DOHH2 (cell line): Measurements from ENCODE around the gene BCL2.

ENCODE experiments used
- H3F3A ChIP-seq: fragments of 200-600 bp; sonication (generic), shearing (Covaris generic); 2 replicates; pipeline ENCODE4 v1.6.0; 2016; ENCODE audit warnings: antibody characterized with exemption, mild to moderate bottlenecking; ENCODE audit not compliant: control insufficient read depth, insufficient read depth
- H3K27ac ChIP-seq: fragments of 200-600 bp; sonication (generic); 2 replicates; pipeline ENCODE4 v1.5.1; 2014; ENCODE audit warnings: low read depth, mild to moderate bottlenecking, low read length, moderate library complexity
- H3K27me3 ChIP-seq: fragments of 200-600 bp; sonication (generic); 2 replicates; pipeline ENCODE4 v1.6.1; 2014; ENCODE audit warnings: mild to moderate bottlenecking, low read length, mixed read lengths; ENCODE audit not compliant: control insufficient read depth
- H3K36me3 ChIP-seq: fragments of 200-600 bp; sonication (generic); 2 replicates; pipeline ENCODE4 v1.6.1; 2014; ENCODE audit warnings: mild to moderate bottlenecking, low read length, moderate library complexity, mixed read lengths; ENCODE audit not compliant: control insufficient read depth
- H3K4me1 ChIP-seq: fragments of 200-600 bp; sonication (generic); 2 replicates; pipeline ENCODE4 v1.6.1; 2014; ENCODE audit warnings: mild to moderate bottlenecking, low read length, mixed read lengths; ENCODE audit not compliant: control insufficient read depth
- H3K4me2 ChIP-seq: fragments of 200-600 bp; sonication (generic); 2 replicates; pipeline ENCODE4 v1.6.0; 2014; ENCODE audit warnings: mild to moderate bottlenecking, low read length, moderate library complexity
- H3K4me3 ChIP-seq: fragments of 200-600 bp; sonication (generic); 2 replicates; pipeline ENCODE4 v1.5.1; 2014; ENCODE audit warnings: mild to moderate bottlenecking, low read length, mixed read lengths
- H3K79me2 ChIP-seq: fragments of 200-600 bp; sonication (generic); 2 replicates; pipeline ENCODE4 v1.6.1; 2014; ENCODE audit warnings: mild to moderate bottlenecking, low read length, mixed read lengths; ENCODE audit not compliant: control insufficient read depth
- H3K9me2 ChIP-seq: fragments of 200-600 bp; sonication (generic); replicated peaks from 2 replicates; pipeline ENCODE4 v1.6.1; 2014; ENCODE audit warnings: mild to moderate bottlenecking, low read length, mixed read lengths; ENCODE audit not compliant: control insufficient read depth
- H3K9me3 ChIP-seq: fragments of 200-600 bp; sonication (generic); 2 replicates; pipeline ENCODE4 v1.6.1; 2014; ENCODE audit warnings: antibody characterized with exemption, low read length, mixed read lengths; ENCODE audit not compliant: control insufficient read depth, insufficient read depth
- H4K20me1 ChIP-seq: fragments of 200-600 bp; sonication (generic); 2 replicates; pipeline ENCODE4 v1.6.0; 2014; ENCODE audit warnings: low read depth, mild to moderate bottlenecking, antibody characterized with exemption, low read length, moderate library complexity; ENCODE audit not compliant: control insufficient read depth, insufficient read depth
- CTCF ChIP-seq: fragments of 200-600 bp; sonication (generic); IDR thresholded peaks from one replicate; pipeline ENCODE4 v1.5.1; 2014; ENCODE audit warnings: antibody characterized with exemption, mild to moderate bottlenecking, low read depth, low read length; ENCODE audit not compliant: poor library complexity, severe bottlenecking
- EZH2phosphoT487 ChIP-seq: fragments of 200-600 bp; sonication (generic); IDR thresholded peaks from 2 replicates; pipeline ENCODE4 v1.6.1; 2017; ENCODE audit warnings: borderline replicate concordance, mild to moderate bottlenecking, antibody characterized with exemption, low read length, moderate library complexity, mixed read lengths

BCL2 gene

DNA sequence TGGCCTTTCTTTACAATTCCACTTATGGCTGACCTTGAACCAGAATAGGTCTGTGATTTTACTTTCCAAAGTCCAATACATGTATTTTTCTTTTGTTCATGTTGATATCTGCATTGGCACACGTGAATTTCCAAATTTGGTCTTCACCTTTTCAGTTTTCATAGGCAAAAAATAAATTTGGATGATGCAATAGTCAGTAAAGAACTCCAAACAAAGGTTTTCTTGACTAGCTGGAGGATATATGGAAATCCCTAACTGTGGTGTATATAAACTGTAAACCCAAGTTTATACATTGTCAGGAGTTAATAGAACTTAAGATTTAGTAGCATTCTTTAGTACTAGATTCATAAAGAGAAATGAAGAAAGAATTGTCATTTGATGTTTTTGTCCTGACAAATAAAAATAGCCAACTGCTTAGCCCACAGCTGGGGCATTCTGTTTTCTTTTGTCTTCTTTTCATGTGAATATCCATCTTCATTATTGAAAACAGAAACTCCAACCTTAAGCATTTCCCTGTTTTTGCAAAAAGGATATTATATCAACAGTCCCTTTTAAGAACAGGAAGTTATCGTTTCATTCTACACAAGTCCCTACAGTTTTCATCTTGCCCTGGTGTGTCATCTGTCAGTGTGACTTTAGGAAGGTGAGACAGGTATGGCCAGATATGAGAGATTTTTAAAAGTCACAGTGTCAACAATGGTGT, 132.9 kb downstream of the BCL2 start:
- Histone ChIP-seq H3F3A (no peaks in the 10 kb centered on the region; the same call in 1 of the 2 replicates), H3K4me2 (peak overlapping the region; percentile 22; the same call in 1 of the 2 replicates), H3K27me3 (0 out of 2 replicates have a peak, but pooled peaks cover under 1% of the 10 kb centered on the region), H4K20me1 (peaks cover 8% of the 10 kb centered on the region; the same call in 1 of the 2 replicates), H3K9me2 (no peaks in the 10 kb centered on the region), H3K79me2 (peaks cover 94% of the 10 kb centered on the region), H3K4me1 (peaks cover 88% of the 10 kb centered on the region), H3K9me3 (no peaks in the 10 kb centered on the region), H3K36me3 (peaks cover 66% of the 10 kb centered on the region), H3K4me3 (no peak overlapping the region), H3K27ac (peak overlapping the region; percentile 31)
- TF ChIP-seq EZH2phosphoT487 (no peak), CTCF (no peak)

DNA sequence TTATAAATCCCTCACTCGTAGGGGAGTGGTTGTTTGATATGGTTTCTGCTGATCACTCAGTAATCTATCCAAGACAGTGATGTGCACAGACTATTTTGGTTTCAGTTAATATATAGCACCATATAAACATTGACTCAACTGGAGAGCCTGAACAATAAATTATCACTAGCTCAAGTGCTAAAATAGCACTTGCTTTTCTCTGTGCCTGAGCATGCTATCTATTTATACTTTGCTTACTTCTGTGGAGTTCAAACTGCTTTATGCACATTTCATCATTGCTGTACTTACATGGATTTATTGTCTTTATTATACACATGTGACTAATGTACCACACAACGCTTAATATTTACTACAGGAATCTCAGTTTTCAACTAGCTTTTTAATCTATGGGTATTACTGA, 133.6 kb downstream of the BCL2 start:
- no peak for TF ChIP-seq CTCF
- no peak for TF ChIP-seq EZH2phosphoT487
- H3K36me3 ChIP-seq = peaks cover 69% of the 10 kb centered on the region
- peaks cover 91% of the 10 kb centered on the region for H3K4me1 ChIP-seq

GRCh38 chr18:63183952-63184770, 135.4 kb downstream of the BCL2 start:
- Histone ChIP-seq H3K4me1 (peaks cover 95% of the 10 kb centered on the region), H3K9me3 (no peaks in the 10 kb centered on the region), H3K4me2 (peak overlapping the region; percentile 14; the same call in 1 of the 2 replicates), H3K4me3 (no peak overlapping the region), H3F3A (no peaks in the 10 kb centered on the region; the same call in 1 of the 2 replicates), H3K27ac (no peak overlapping the region), H3K9me2 (no peaks in the 10 kb centered on the region), H3K79me2 (peaks cover 98% of the 10 kb centered on the region), H4K20me1 (peaks cover 8% of the 10 kb centered on the region; the same call in 1 of the 2 replicates), H3K27me3 (peaks cover 7% of the 10 kb centered on the region), H3K36me3 (peaks cover 81% of the 10 kb centered on the region)
- TF ChIP-seq CTCF = no peak
- no peak for TF ChIP-seq EZH2phosphoT487

More for the DNA sequence above, 133.6 kb downstream of the BCL2 start:
- Histone ChIP-seq H3K79me2 (peaks cover 94% of the 10 kb centered on the region), H3K4me3 (no peak overlapping the region), H3K9me2 (no peaks in the 10 kb centered on the region), H3K4me2 (peak overlapping the region; percentile 22; the same call in 1 of the 2 replicates), H3K9me3 (no peaks in the 10 kb centered on the region), H3F3A (no peaks in the 10 kb centered on the region; the same call in 1 of the 2 replicates), H3K27me3 (peaks cover 5% of the 10 kb centered on the region), H4K20me1 (peaks cover 8% of the 10 kb centered on the region; the same call in 1 of the 2 replicates), H3K27ac (peak overlapping the region; percentile 31; the same call in 1 of the 2 replicates)
